HCT116 (cell line): ENCODE data around the gene ASCL5. TPM values are rescaled to one million over a fixed set of nuclear protein-coding genes. Genes with fewer than 3 reads are reported as not detected.

Experiments used
- ATAC-seq: fragments of 200-7000 bp; cut with Tn5 transposase; 2 replicates; pipeline ENCODE4 v1.9.1; 2020; ENCODE audit warnings: mild to moderate bottlenecking, moderate library complexity
- BruUV-seq: library from RNA; stranded (reverse); fragments of 400-500 nt; replicated peaks from 2 replicates; lab custom pipeline; 2021; lab: Mats Ljungman, UMichigan
- CTCF ChIA-PET: fragments of 300-600 bp; sonication (Branson Sonifier 250); formaldehyde crosslinking; loops from one replicate; lab custom pipeline; 2021; ENCODE audit warnings: antibody characterized with exemption; lab: Charles Lee
- POLR2A ChIA-PET: fragments of 300-600, 350-600 bp; sonication (Branson Sonifier 250); formaldehyde crosslinking; loops from one replicate; lab custom pipeline; 2021; ENCODE audit warnings: antibody characterized with exemption; lab: Charles Lee
- RAD21 ChIA-PET, 2 experiments: fragments of 300-600 bp; sonication (Branson Sonifier 250); formaldehyde crosslinking; loops; one replicate each; lab custom pipeline; 2023; ENCODE audit warnings: low total read pairs in 2 of 2; ENCODE audit not compliant: uncharacterized antibody in 2 of 2, unreplicated experiment in 2 of 2, low non-redundant PET in 1 of 2; lab: Charles Lee
- DNase-seq: peaks from one replicate; pipeline ENCODE4 v3.0.0-alpha.2; 2010; ENCODE audit warnings: low read depth, low spot score
- H2AFZ ChIP-seq: fragments of 200-600 bp; shearing (Covaris generic), sonication (generic); 2 replicates; pipeline ENCODE4 v1.6.1; 2017; ENCODE audit warnings: low read depth, mixed run types, mixed read lengths, antibody characterized with exemption, low read length; ENCODE audit not compliant: poor library complexity, severe bottlenecking
- H3K27ac ChIP-seq: 2 replicates; pipeline ENCODE4 v1.5.1; 2012; ENCODE audit warnings: low read depth, low read length
- H3K27me3 ChIP-seq: fragments of 200-600 bp; sonication (generic); 2 replicates; pipeline ENCODE4 v1.6.1; 2016; ENCODE audit warnings: mixed run types, low read length, mixed read lengths; ENCODE audit not compliant: insufficient read depth
- H3K36me3 ChIP-seq, 2 experiments: fragments of 200-500 bp in 1 of 2; fragments of 200-600 bp in 1 of 2; sonication (Bioruptor generic) in 1 of 2; sonication (generic) in 1 of 2; 2 replicates each; pipeline versions ENCODE4 v1.5.1 to v1.6.1; 2014 to 2016; ENCODE audit warnings: low read length in 2 of 2, inconsistent platforms in 1 of 2, mixed read lengths in 1 of 2, mixed run types in 1 of 2; ENCODE audit not compliant: insufficient read depth in 2 of 2, control insufficient read depth in 1 of 2
- H3K4me1 ChIP-seq, 2 experiments: fragments of 200-600 bp in 1 of 2; sonication (generic) in 1 of 2; 2 replicates each; pipeline versions ENCODE4 v1.5.1 to v1.6.1; 2012 to 2017; ENCODE audit warnings: low read length in 2 of 2, inconsistent platforms in 1 of 2, mild to moderate bottlenecking in 1 of 2, mixed read lengths in 1 of 2, mixed run types in 1 of 2, moderate library complexity in 1 of 2; ENCODE audit not compliant: insufficient read depth in 2 of 2, control insufficient read depth in 1 of 2
- H3K4me2 ChIP-seq: fragments of 200-600 bp; sonication (generic); 2 replicates; pipeline ENCODE4 v1.6.1; 2017; ENCODE audit warnings: mixed run types, low read length, mixed read lengths
- H3K4me3 ChIP-seq, 2 experiments: fragments of 200-600 bp in 1 of 2; sonication (generic) in 1 of 2; replicated peaks in 1 of 2; 2 replicates each; pipeline ENCODE4 v1.5.1; 2011 to 2016; ENCODE audit warnings: low read length in 2 of 2, control low read depth in 1 of 2, low read depth in 1 of 2, mild to moderate bottlenecking in 1 of 2, mixed read lengths in 1 of 2, mixed run types in 1 of 2
- H3K79me2 ChIP-seq: fragments of 200-600 bp; sonication (generic); 2 replicates; pipeline ENCODE4 v1.6.1; 2017; ENCODE audit warnings: mild to moderate bottlenecking, mixed run types, low read length, moderate library complexity, mixed read lengths; ENCODE audit not compliant: insufficient read depth
- H3K9ac ChIP-seq: fragments of 200-600 bp; sonication (generic); 2 replicates; pipeline ENCODE4 v1.6.1; 2016; ENCODE audit warnings: low read length, mixed read lengths
- H3K9me2 ChIP-seq: fragments of 200-600 bp; sonication (generic), shearing (Covaris generic); 2 replicates; pipeline ENCODE4 v1.6.1; 2017; ENCODE audit warnings: mixed run types, mild to moderate bottlenecking, moderate library complexity; ENCODE audit not compliant: insufficient read depth
- H3K9me3 ChIP-seq, 2 experiments: fragments of 200-500 bp in 1 of 2; fragments of 200-600 bp in 1 of 2; sonication (Bioruptor generic) in 1 of 2; sonication (generic) in 1 of 2; 2 replicates each; pipeline ENCODE4 v1.6.1; 2014 to 2017; ENCODE audit warnings: low read length in 2 of 2, mixed read lengths in 2 of 2, inconsistent platforms in 1 of 2, low read depth in 1 of 2, mild to moderate bottlenecking in 1 of 2, mixed run types in 1 of 2, moderate library complexity in 1 of 2; ENCODE audit not compliant: control insufficient read depth in 1 of 2, insufficient read depth in 1 of 2
- H4K20me1 ChIP-seq: fragments of 200-600 bp; sonication (generic), shearing (Covaris generic); 2 replicates; pipeline ENCODE4 v1.6.1; 2017; ENCODE audit warnings: mixed run types, mild to moderate bottlenecking, moderate library complexity; ENCODE audit not compliant: insufficient read depth
- CBX3 ChIP-seq: IDR thresholded peaks from 2 replicates; pipeline ENCODE4 v1.6.1; 2012; ENCODE audit warnings: low read depth
- EGR1 ChIP-seq: IDR thresholded peaks from 2 replicates; pipeline ENCODE4 v1.6.1; 2012; ENCODE audit warnings: low read depth
- ELF1 ChIP-seq: IDR thresholded peaks from 2 replicates; pipeline ENCODE4 v1.6.1; 2012; ENCODE audit warnings: low read depth, borderline replicate concordance
- EZH2 ChIP-seq: fragments of 200-600 bp; sonication (generic); IDR thresholded peaks from 2 replicates; pipeline ENCODE4 v1.6.1; 2017; ENCODE audit warnings: antibody characterized with exemption, mixed run types
- FOSL1 ChIP-seq: IDR thresholded peaks from 2 replicates; pipeline ENCODE4 v1.6.1; 2012; ENCODE audit warnings: low read depth
- JUND ChIP-seq: IDR thresholded peaks from 2 replicates; pipeline ENCODE4 v1.6.1; 2012
- SP1 ChIP-seq: IDR thresholded peaks from 2 replicates; pipeline ENCODE4 v1.6.1; 2012; ENCODE audit warnings: low read depth
- TCF7L2 ChIP-seq: IDR thresholded peaks from 2 replicates; pipeline ENCODE4 v1.7.0; 2011; ENCODE audit warnings: borderline replicate concordance, inconsistent platforms; ENCODE audit not compliant: insufficient read depth, insufficient read length; ENCODE audit errors: extremely low read depth
- ZFX ChIP-seq: fragments of 450-650 bp; IDR thresholded peaks from 2 replicates; pipeline ENCODE4 v1.6.1; 2017
- ZNF274 ChIP-seq: fragments of 200-500 bp; sonication (Bioruptor generic); IDR thresholded peaks from 2 replicates; pipeline ENCODE4 v1.6.1; 2014; ENCODE audit warnings: mild to moderate bottlenecking, low read depth, low read length, inconsistent platforms
- intact Hi-C: fragments of 100-400 bp; cut with micrococcal nuclease; formaldehyde crosslinking; loops from 2 replicates; pipeline ENCODE4 v1.10.0; 2022
- total RNA-seq: library from RNA; stranded (reverse); gene quantifications from one replicate; pipeline ENCODE4 v1.2.1, GENCODE V29; 2021; ENCODE audit not compliant: unreplicated experiment
- TF ChIP-seq, protein P1 (sequence below), 3 experiments: fragments of 200-600 bp in 1 of 3; sonication (generic) in 1 of 3; IDR thresholded peaks in 2 of 3; conservative IDR thresholded peaks in 1 of 3; 2 replicates each; pipeline ENCODE4 v1.5.1; 2012 to 2017; ENCODE audit warnings: low read depth in 2 of 3, low read length in 2 of 3, antibody characterized with exemption in 1 of 3, borderline replicate concordance in 1 of 3, control low read depth in 1 of 3, mild to moderate bottlenecking in 1 of 3, mixed read lengths in 1 of 3, mixed run types in 1 of 3, moderate library complexity in 1 of 3; ENCODE audit not compliant: insufficient read depth in 1 of 3
- TF ChIP-seq, protein P2 (sequence below): IDR thresholded peaks from 2 replicates; pipeline ENCODE4 v1.6.1; 2012
- TF ChIP-seq, protein P3 (sequence below): IDR thresholded peaks from 2 replicates; pipeline ENCODE4 v1.6.1; 2012

Gene ASCL5
- total RNA-seq, 1 experiment from 2014 or later: 0.15 TPM

DNA sequence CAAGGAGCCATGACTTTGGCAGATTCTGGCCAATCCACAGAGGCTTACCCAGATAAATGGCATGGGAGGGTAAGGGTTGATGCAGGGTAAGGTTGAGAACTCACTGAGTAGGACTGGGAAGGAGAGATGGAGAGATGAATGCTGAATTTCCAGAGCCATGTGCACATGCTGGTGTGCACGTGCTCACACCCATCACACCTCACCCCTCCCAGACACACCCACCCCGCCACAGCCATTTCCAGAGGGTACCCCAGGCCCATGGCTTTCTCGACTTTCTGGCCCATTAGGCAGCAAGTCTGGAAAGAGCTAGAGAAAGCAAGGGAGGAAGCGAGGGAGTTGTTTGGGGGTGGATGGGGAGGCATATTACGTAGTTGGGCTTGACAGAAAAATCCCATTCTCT is 16.4 kb downstream of the ASCL5 start:
- no peak overlapping the region for H3K4me2 ChIP-seq
- TF ChIP-seq FOSL1 (no peak), EGR1 (no peak), SP1 (no peak), ZFX (no peak), ELF1 (no peak), CBX3 (no peak), TCF7L2 (no peak), JUND (no peak), EZH2 (no peak), ZNF274 (no peak)
- TF ChIP-seq, protein P1, sequence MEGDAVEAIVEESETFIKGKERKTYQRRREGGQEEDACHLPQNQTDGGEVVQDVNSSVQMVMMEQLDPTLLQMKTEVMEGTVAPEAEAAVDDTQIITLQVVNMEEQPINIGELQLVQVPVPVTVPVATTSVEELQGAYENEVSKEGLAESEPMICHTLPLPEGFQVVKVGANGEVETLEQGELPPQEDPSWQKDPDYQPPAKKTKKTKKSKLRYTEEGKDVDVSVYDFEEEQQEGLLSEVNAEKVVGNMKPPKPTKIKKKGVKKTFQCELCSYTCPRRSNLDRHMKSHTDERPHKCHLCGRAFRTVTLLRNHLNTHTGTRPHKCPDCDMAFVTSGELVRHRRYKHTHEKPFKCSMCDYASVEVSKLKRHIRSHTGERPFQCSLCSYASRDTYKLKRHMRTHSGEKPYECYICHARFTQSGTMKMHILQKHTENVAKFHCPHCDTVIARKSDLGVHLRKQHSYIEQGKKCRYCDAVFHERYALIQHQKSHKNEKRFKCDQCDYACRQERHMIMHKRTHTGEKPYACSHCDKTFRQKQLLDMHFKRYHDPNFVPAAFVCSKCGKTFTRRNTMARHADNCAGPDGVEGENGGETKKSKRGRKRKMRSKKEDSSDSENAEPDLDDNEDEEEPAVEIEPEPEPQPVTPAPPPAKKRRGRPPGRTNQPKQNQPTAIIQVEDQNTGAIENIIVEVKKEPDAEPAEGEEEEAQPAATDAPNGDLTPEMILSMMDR (IDR thresholded peaks at IDR 0.05 in 2 of 3, conservative IDR thresholded peaks at IDR 0.05 in 1 of 3; ENCODE audit: borderline replicate concordance in 1 of 3, insufficient read depth in 1 of 3, low read depth in 2 of 3, low read length in 2 of 3): no peak
- TF ChIP-seq, protein P2, sequence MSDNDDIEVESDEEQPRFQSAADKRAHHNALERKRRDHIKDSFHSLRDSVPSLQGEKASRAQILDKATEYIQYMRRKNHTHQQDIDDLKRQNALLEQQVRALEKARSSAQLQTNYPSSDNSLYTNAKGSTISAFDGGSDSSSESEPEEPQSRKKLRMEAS: no peak
- TF ChIP-seq, protein P3, sequence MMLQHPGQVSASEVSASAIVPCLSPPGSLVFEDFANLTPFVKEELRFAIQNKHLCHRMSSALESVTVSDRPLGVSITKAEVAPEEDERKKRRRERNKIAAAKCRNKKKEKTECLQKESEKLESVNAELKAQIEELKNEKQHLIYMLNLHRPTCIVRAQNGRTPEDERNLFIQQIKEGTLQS: no peak
- ATAC-seq: no peak
- H4K20me1 ChIP-seq: no peaks in the 10 kb centered on the region
- no peak overlapping the region for H2AFZ ChIP-seq
- RAD21 ChIA-PET: no interaction called here
- no peaks in the 10 kb centered on the region for H3K9me2 ChIP-seq
- H3K36me3 ChIP-seq: no peaks in the 10 kb centered on the region
- intact Hi-C loops: no loop called here
- POLR2A ChIA-PET: no interaction called here
- H3K9me3 ChIP-seq: no peaks in the 10 kb centered on the region
- no TSS peak for BruUV-seq
- no peak overlapping the region for H3K4me3 ChIP-seq
- no peaks in the 10 kb centered on the region for H3K79me2 ChIP-seq
- CTCF ChIA-PET: no interaction called here
- no peaks in the 10 kb centered on the region for H3K27me3 ChIP-seq
- no peak overlapping the region for H3K9ac ChIP-seq
- no peak overlapping the region for H3K27ac ChIP-seq
- no peak for DNase-seq
- peaks cover 6 to 16% of the 10 kb centered on the region in 2 experiments; a peak in 3 of 4 replicates for H3K4me1 ChIP-seq
